Measurements from ENCODE around the gene ASIP.

Gene ASIP

GRCh38 chr20:34309691-34310090 lies 68.5 kb downstream of the ASIP start:
- DNase-seq (ENCODE audit: extremely low read depth in 1 of 2, low read depth in 1 of 2), result no peak

DNA sequence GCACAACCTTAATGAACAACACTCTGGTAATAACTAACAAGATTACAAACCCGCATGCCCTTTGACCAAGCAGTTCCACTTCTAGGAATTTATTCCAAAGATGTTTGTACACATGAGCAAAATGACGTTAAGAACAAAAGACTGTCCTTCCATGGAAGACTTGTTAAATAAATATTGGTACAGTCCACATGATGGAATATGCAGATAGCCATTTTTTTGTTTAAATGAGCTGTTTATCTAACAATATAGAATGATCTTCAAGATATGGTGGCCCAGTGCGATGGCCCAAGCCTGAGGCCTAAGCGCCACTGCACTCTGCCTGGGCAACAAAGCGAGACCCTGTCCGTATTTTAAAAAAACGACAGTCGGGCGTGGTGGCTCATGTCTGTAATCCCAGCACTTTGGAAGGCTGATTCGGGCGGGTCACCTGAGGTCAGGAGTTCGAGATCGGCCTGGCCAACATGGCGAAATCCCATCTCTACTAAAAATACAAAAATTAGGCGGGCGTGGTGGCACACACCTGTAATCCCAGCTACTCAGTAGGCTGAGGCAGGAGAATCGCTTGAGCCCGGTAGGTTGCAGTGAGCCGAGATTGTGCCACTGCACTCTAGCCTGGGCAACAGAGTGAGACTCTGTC lies 69.4 kb downstream of the ASIP start:
- no peak for DNase-seq (ENCODE audit: extremely low read depth in 1 of 2, low read depth in 1 of 2)

DNA sequence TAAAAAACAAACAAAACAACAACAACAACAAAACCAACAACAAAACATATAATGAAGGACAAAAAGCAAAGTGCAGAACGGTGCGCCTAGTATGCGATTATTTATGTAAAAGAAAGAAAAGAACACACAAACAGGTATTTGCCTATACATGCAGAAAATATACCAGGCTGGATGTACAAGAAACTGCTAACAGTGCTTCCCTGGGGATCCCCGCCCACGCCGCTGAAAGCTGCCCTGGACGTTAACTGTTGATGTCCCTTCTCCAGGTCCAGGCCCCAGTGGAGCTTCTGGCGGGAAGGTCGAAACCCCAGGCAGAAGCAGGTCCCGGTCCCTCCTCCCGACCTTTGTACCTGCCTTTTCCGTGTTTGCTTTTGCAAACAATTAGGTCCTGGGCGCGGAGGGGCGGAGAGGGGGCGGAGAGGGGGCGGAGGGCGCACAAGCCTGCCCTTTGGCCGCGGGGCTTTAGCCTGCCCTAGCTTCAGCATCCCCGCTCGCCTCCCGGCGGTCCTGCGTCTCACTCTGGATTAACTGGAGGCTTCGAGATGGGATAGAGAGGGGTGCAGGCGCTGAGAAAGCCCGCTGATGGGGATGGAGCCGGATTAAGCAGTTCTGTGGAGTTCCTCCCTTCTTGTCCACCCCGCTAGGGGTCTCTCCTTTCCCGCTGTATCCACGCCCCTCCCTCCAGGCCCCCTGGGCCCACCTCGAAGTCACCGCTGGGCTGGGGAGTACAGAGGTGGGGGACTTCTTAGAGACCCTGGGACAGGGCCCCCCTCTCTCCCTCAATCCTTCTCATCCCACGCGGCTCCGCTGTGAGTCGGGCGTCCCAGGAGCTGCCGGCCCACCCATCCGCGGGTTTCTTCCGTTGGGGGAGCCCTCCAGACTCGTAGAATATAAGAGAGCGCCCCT lies 70.1 kb downstream of the ASIP start:
- DNase-seq (ENCODE audit: extremely low read depth in 1 of 2, low read depth in 1 of 2), result no peak

- DNase-seq (ENCODE audit: extremely low read depth in 1 of 2, low read depth in 1 of 2), result no peak
These were observed 70.8 kb downstream of the ASIP start for GRCh38 chr20:34312024-34312460.

DNA sequence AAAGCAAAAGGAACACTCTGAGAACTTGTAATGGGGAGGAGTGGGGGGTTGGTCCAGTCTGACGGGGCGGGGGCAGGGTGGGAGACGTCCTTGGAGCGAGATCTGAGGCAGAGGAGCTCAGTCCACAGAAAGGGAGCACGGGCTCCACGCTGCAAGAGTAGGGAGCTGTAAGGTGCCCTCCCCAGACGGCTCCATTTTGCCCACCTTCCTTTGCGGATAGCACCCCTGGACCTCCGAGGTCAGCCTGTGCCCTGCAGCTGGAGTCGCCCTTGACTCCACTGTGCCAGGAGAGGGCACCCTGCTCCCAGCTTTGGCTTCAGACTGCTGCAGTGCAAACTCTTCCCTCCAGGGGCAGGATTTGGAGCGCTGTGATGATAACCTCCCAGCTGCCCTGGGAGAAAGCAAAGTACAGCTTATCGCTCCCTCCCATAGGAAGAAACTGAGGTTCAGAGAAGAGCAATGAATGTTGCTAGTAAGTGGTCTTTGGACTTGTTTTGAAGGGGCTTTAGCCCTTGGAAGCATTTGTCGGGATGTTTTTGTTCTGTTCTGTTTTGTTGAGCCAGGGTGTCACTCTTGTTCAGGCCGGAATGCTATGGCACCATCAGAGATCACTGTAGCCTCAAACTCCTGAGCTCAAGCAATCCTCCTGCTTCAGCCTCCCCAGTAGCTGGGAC lies 71.5 kb downstream of the ASIP start:
- peak; percentile 62 to 72 for DNase-seq (ENCODE audit: extremely low read depth in 1 of 2, low read depth in 1 of 2)

DNA sequence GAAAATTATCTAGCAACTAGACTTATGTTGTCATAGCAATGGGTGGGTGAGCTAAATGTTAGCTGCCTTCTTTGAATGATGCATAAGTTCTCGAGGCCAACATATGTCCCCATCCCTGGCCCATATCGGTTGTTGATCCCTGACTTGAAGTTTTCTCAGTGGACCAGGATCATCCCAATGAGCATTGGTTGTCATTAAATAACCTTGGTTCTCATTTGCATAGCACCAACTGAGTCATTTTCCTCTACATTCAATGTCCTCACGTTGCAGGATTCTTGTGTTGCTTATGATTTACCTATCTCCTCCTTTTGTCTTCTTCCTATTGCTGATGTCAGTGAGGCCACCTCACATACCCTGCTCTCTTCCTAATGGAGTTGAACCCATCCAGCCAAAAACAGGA lies 74.0 kb downstream of the ASIP start:
- DNase-seq (ENCODE audit: extremely low read depth in 1 of 2, low read depth in 1 of 2), result no peak

- no peak for DNase-seq (ENCODE audit: extremely low read depth in 1 of 2, low read depth in 1 of 2)
These were observed 75.1 kb downstream of the ASIP start for GRCh38 chr20:34316196-34316814.

Measured in activated CD8-positive, alpha-beta memory T cell treated with anti-CD3 and anti-CD28 coated beads for 1 hour (primary cell).